HepG2 (cell line): ENCODE results near the gene ZNF653. TPM values are rescaled to one million over a fixed set of nuclear protein-coding genes. Genes with fewer than 3 reads are reported as not detected.

Experiments used
- ATAC-seq: fragments of 200-7000 bp; cut with Tn5 transposase; 3 replicates; pipeline ENCODE4 v1.9.1; 2020; ENCODE audit warnings: mild to moderate bottlenecking, moderate library complexity
- BruUV-seq: library from RNA; stranded (reverse); fragments of 400-500 nt; replicated peaks from 2 replicates; lab custom pipeline; 2021; lab: Mats Ljungman, UMichigan
- CTCF ChIA-PET: fragments of 300-600 bp; formaldehyde crosslinking; extraction: SDS; loops from one replicate; lab custom pipeline; 2021; ENCODE audit warnings: low total read pairs, inconsistent platforms, low intra/inter-chr PET ratio; lab: Yijun Ruan, JAX
- POLR2A ChIA-PET: fragments of 350-600 bp; sonication (Branson Sonifier 250); formaldehyde crosslinking; loops from one replicate; lab custom pipeline; 2020; ENCODE audit warnings: antibody characterized with exemption, inconsistent platforms; lab: Yijun Ruan, JAX
- DNase-seq: peaks from one replicate; pipeline ENCODE4 v3.0.0-alpha.2; 2015; ENCODE audit warnings: low spot score
- FAIRE-seq: peaks from 3 replicates; lab custom pipeline; 2011; peaks lifted over from hg19 to GRCh38; lab: Jason Lieb, UNC
- H2AFZ ChIP-seq: one replicate; pipeline ENCODE4 v1.6.1; 2011; ENCODE audit warnings: low read length, inconsistent platforms
- H3K27ac ChIP-seq: fragments of 300-600 bp; 3 replicates; pipeline ENCODE4 v1.8.0; 2011; ENCODE audit warnings: mixed run types, mild to moderate bottlenecking, mixed read lengths, low read length, inconsistent platforms; ENCODE audit not compliant: insufficient read depth; ENCODE audit errors: extremely low read length
- H3K27me3 ChIP-seq, 2 experiments: fragments of 200-600 bp in 1 of 2; 2 replicates in 1 of 2; 3 replicates in 1 of 2; pipeline versions ENCODE4 v1.6.0 to v1.8.0; 2011; ENCODE audit warnings: low read length in 2 of 2, mild to moderate bottlenecking in 2 of 2, moderate library complexity in 2 of 2, inconsistent platforms in 1 of 2; ENCODE audit not compliant: insufficient read depth in 2 of 2, control insufficient read depth in 1 of 2
- H3K36me3 ChIP-seq, 2 experiments: fragments of 200-600 bp in 1 of 2; replicated peaks in 1 of 2; 2 replicates in 1 of 2; 3 replicates in 1 of 2; pipeline versions ENCODE4 v1.5.1 to v1.8.0; 2011; ENCODE audit warnings: low read length in 2 of 2, inconsistent platforms in 1 of 2; ENCODE audit not compliant: insufficient read depth in 2 of 2, control insufficient read depth in 1 of 2
- H3K4me1 ChIP-seq: 2 replicates; pipeline ENCODE4 v1.5.1; 2012; ENCODE audit warnings: low read length, inconsistent platforms; ENCODE audit not compliant: insufficient read depth
- H3K4me2 ChIP-seq: 2 replicates; pipeline ENCODE4 v1.6.0; 2011; ENCODE audit warnings: low read depth, low read length, inconsistent platforms
- H3K4me3 ChIP-seq, 3 experiments: fragments of 200-600 bp in 1 of 3; sonication (generic), shearing (Covaris generic) in 1 of 3; replicated peaks in 1 of 3; 2 replicates each; pipeline ENCODE4 v1.5.1; 2011 to 2016; ENCODE audit warnings: low read length in 3 of 3, inconsistent platforms in 2 of 3, low read depth in 2 of 3, mild to moderate bottlenecking in 2 of 3, control low read depth in 1 of 3, mixed read lengths in 1 of 3; ENCODE audit not compliant: insufficient read depth in 1 of 3
- H3K79me2 ChIP-seq: one replicate; pipeline ENCODE4 v1.6.1; 2011; ENCODE audit warnings: low read length, inconsistent platforms; ENCODE audit not compliant: insufficient read depth
- H3K9ac ChIP-seq: 2 replicates; pipeline ENCODE4 v1.6.0; 2011; ENCODE audit warnings: mild to moderate bottlenecking, low read depth, low read length, inconsistent platforms; ENCODE audit not compliant: insufficient read depth
- H3K9me3 ChIP-seq: 2 replicates; pipeline ENCODE4 v1.5.1; 2012; ENCODE audit warnings: mild to moderate bottlenecking, low read length
- H4K20me1 ChIP-seq: 2 replicates; pipeline ENCODE4 v1.6.0; 2011; ENCODE audit warnings: inconsistent platforms, mild to moderate bottlenecking, low read length, moderate library complexity; ENCODE audit not compliant: insufficient read depth
- ZMYM3 ChIP-seq: sonication (generic); formaldehyde crosslinking; IDR thresholded peaks from 2 replicates; pipeline ENCODE4 v1.5.1; 2020; ENCODE audit warnings: mild to moderate bottlenecking, missing genetic modification reagents
- ZNF569 ChIP-seq: sonication (generic); formaldehyde crosslinking; IDR thresholded peaks from 2 replicates; pipeline ENCODE4 v1.5.0; 2020; ENCODE audit warnings: mild to moderate bottlenecking, missing genetic modification reagents, moderate library complexity, borderline replicate concordance
- ZNF629 ChIP-seq: sonication (generic); formaldehyde crosslinking; conservative IDR thresholded peaks from 2 replicates; pipeline ENCODE4 v1.5.0; 2020; ENCODE audit warnings: missing genetic modification reagents
- WGBS: methylation state at CpG from one replicate; pipeline ENCODE4 v1.1.6; 2017; ENCODE audit warnings: low lambda C conversion rate; 5-methylcytosine and 5-hydroxymethylcytosine counted together
- in situ Hi-C: cut with HindIII; loops from 2 replicates; pipeline ENCODE4 v1.10.0; 2017; ENCODE audit warnings: low pct_unique_long_range_greater_than_20kb; ENCODE audit not compliant: extremely low pct_ligation_motif_present
- intact Hi-C: fragments of 100-400 bp; cut with micrococcal nuclease; formaldehyde crosslinking; loops from one replicate; pipeline ENCODE4 v1.10.0; 2022; ENCODE audit not compliant: unreplicated experiment
- polyA plus RNA-seq, 8 experiments: library from polyadenylated mRNA; depleted of rRNA in 3 of 8; stranded (reverse) in 7 of 8; unstranded in 1 of 8; fragments of >200 nt; fragmentation: Illumina TruSeq in 4 of 8; extraction: Trizol in 4 of 8; gene quantifications; 2 replicates each; pipeline versions ENCODE4 v1.2.1 to v1.2.3, GENCODE V29; 2011 to 2016; ENCODE audit warnings: low read depth in 4 of 8, missing spikeins in 1 of 8, mixed read lengths in 1 of 8; ENCODE audit not compliant: insufficient read depth in 1 of 8
- total RNA-seq, 5 experiments: library from RNA; depleted of rRNA; stranded (reverse); fragments of >200 nt; fragmentation: Illumina TruSeq; extraction: Trizol; gene quantifications; 2 replicates each; pipeline ENCODE4 v1.2.3, GENCODE V29; 2016; ENCODE audit warnings: low read depth in 1 of 5
- TF ChIP-seq, protein P1 (sequence below), 2 experiments: IDR thresholded peaks; 2 replicates each; pipeline ENCODE4 v1.6.1; 2011 to 2012; ENCODE audit warnings: low read length in 2 of 2, borderline replicate concordance in 1 of 2, low read depth in 1 of 2, mild to moderate bottlenecking in 1 of 2, moderate library complexity in 1 of 2

ZNF653 gene
- total and polyA plus RNA-seq, 2 of the 13 experiments (the other 11 are each of a cell fraction or from before 2014, with no cell fraction given) = 4.7 to 7.1 TPM

DNA sequence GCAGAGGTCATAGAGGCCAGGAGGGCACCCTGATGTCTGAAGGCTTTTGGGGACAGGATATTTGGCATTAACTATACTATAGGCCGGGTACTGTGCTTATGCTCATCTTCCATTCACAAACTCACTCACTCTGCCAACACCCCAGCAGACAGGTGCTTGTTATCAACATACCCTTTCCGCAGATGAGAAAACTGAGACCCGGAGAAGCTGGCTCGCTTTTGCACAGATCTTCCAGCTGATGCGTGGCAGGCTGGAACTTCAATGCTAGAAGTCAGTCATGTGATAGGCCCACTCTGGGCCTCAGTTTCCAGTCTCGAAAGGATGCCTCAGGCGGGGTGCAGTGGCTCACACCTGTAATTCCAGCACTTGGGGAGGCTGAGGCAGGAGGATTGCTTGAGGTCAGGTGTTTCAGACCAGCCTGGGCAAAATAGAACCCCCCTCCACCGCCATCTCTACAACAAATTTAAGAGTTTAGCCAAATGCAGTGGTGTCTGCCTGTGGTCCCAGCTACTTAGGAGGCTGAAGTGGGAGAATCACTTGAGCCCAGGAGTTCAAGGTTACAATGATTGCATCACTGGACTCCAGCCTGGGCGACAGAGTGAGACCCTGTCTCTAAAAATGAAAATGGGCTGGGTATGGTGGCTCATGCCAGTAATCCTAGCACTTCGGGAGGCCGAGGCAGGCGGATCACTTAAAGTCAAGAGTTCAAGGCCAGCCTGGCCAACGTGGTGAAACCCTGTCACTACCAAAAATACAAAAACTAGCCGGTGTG, 42.5 kb upstream of the ZNF653 start (continued):
- TF ChIP-seq, protein P1, sequence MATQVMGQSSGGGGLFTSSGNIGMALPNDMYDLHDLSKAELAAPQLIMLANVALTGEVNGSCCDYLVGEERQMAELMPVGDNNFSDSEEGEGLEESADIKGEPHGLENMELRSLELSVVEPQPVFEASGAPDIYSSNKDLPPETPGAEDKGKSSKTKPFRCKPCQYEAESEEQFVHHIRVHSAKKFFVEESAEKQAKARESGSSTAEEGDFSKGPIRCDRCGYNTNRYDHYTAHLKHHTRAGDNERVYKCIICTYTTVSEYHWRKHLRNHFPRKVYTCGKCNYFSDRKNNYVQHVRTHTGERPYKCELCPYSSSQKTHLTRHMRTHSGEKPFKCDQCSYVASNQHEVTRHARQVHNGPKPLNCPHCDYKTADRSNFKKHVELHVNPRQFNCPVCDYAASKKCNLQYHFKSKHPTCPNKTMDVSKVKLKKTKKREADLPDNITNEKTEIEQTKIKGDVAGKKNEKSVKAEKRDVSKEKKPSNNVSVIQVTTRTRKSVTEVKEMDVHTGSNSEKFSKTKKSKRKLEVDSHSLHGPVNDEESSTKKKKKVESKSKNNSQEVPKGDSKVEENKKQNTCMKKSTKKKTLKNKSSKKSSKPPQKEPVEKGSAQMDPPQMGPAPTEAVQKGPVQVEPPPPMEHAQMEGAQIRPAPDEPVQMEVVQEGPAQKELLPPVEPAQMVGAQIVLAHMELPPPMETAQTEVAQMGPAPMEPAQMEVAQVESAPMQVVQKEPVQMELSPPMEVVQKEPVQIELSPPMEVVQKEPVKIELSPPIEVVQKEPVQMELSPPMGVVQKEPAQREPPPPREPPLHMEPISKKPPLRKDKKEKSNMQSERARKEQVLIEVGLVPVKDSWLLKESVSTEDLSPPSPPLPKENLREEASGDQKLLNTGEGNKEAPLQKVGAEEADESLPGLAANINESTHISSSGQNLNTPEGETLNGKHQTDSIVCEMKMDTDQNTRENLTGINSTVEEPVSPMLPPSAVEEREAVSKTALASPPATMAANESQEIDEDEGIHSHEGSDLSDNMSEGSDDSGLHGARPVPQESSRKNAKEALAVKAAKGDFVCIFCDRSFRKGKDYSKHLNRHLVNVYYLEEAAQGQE (IDR thresholded peaks at IDR 0.05; ENCODE audit: borderline replicate concordance in 1 of 2, low read depth in 1 of 2, low read length in 2 of 2) = no peak

DNA sequence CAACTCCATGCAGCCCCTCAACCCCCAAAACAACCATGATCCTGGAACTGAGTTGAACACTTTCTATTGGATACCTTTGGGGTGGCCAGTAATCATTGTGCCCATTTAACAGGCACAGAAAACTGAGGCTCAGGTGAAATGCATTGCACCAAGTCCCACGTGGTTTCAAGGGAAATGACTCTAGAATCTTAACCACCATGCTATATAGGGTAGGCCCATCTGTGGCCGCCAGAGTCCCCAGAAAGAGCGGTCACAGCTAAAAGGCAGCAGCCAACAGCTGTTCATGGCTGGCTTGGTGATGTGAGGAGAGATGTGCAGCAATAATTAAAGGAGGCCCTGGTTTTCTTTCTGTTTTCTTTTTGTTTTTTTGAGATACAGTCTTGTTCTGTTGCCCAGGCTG, 35.6 kb upstream of the ZNF653 start:
- H3K9me3 ChIP-seq = no peaks in the 10 kb centered on the region
- peak; percentile 89 for TF ChIP-seq ZNF629
- no peak for TF ChIP-seq ZNF569 (CRISPR knock-in tag)
- peak; percentile 48; the same call in 1 of the 2 replicates for TF ChIP-seq ZMYM3 (CRISPR knock-in tag)
- TF ChIP-seq, all 625 proteins: peak for 2
- H3K36me3 ChIP-seq = no peaks in the 10 kb centered on the region
- no peaks in the 10 kb centered on the region for H4K20me1 ChIP-seq
- no peak for ATAC-seq
- no peak overlapping the region for H3K4me3 ChIP-seq
- in situ Hi-C loops (no loop called here), intact Hi-C loops (no loop called here)
- ChIA-PET CTCF (no interaction called here), POLR2A (no interaction called here)
- H3K9ac ChIP-seq = no peak overlapping the region
- peaks cover 18% of the 10 kb centered on the region for H3K4me1 ChIP-seq
- WGBS = 51% methylated on average over 3 of the region's 3 CpGs
- no TSS peak for BruUV-seq
- H2AFZ ChIP-seq = no peak overlapping the region
- H3K27me3 ChIP-seq = peaks cover 0 to 4% of the 10 kb centered on the region in 2 experiments; a peak in 1 of 5 replicates
- no peak for DNase-seq
- H3K79me2 ChIP-seq = no peaks in the 10 kb centered on the region
- H3K27ac ChIP-seq = no peak overlapping the region
- no peak overlapping the region for H3K4me2 ChIP-seq
- no peak for FAIRE-seq
